Activated CD4-positive, CD25-positive, alpha-beta regulatory T cell (primary cell): ENCODE measurements around the gene MYOCD.

Experiments used
- DNase-seq, 4 experiments: peaks; one replicate each; lab custom pipeline; 2025; lab: John Stamatoyannopoulos, UW

Gene MYOCD

DNA sequence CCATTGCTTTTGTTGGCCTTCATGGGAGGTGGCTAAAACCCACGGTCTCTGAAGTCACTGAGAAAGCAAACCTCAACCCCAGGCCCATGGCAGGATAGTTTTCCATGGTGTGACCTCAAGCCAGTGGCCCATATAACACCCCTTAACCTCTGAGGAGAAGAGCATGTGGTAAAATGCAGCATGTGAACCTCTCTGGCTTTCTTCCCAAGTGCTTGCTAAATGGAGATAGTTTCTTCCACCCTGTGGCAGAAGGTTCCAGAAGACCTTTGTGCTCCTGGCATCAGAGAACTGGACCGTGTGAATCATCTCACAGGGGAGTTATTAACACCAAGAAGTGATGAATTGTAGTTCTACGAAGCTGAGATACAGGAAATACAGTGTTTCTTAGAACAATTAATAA lies 47.3 kb downstream of the MYOCD start:
- no peak for DNase-seq

DNA sequence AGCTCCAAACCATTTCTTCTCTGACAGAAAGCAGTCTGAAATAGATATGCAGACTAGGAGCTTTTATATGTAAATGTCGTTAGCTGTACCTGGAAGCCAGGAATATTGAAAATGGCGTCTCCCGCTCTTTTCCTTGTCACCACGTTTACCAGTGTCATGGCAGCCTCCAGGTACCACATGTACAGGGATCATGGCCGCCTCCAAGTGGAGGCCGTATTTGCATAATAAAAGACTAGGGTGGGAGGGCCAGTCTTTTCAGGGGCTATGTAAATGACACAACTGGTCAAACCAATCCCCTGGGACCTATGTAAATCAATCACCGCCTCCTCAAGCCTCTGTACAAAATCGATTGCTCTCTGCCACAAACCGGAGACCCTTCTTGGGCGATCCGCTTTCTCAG lies 54.3 kb downstream of the MYOCD start:
- no peak for DNase-seq

DNA sequence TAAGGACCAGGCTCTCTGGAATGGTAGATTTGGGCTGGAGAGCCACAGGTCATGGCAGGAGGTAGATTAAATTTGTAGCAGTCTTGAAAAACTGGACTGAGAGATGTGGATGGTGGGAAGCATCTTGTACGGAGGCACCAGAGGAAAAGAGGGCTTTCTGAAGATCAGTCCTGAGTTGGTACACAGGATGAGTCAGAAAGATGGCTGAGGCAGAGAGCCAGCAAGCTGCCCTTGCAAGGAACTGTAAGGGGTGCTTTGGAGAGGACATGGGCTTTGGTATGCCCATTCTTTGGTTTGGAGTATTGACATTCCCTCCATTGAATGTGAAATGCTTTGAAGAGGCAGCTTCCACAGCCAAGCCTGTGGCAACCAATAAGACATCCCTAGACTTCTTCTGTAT lies 55.9 kb downstream of the MYOCD start:
- no peak for DNase-seq

DNA sequence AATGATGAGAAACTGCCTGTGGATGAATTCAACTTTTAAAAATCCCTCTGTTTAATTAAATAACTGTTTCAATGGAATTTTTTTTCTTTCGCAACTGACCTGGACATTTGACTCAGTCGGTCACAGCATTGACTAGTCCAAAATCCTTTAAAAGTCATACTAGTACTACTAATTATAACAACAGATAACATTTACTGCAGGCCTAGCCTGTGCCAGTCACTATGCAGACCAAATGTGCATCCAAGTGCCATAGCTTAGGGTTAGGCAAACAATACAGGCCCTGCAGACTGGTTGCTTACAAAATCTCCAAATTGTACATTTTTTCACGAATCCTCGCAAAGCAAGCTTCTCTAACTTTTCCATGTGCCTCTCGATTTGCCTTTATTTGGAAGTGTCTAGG lies 56.6 kb downstream of the MYOCD start:
- no peak for DNase-seq

DNA sequence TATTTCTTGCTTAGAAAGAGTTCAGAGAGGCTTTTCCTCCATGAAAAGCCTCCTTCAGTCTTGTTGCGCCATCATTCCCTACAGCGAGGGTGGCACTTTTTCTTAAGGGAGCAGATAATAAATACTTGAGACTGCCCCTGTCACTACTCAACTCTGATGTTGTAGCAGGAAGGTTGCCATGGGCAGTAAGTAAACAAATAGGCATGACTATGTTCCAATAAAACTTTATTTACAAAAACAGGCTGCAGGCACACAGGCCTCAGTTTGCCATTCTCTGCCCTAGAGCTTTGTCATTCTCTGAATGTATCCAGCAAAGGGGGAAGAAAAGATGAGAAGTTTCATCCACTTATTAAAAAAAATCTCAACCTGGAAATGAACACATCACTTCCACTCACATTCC lies 60.4 kb downstream of the MYOCD start:
- DNase-seq = no peak

DNA sequence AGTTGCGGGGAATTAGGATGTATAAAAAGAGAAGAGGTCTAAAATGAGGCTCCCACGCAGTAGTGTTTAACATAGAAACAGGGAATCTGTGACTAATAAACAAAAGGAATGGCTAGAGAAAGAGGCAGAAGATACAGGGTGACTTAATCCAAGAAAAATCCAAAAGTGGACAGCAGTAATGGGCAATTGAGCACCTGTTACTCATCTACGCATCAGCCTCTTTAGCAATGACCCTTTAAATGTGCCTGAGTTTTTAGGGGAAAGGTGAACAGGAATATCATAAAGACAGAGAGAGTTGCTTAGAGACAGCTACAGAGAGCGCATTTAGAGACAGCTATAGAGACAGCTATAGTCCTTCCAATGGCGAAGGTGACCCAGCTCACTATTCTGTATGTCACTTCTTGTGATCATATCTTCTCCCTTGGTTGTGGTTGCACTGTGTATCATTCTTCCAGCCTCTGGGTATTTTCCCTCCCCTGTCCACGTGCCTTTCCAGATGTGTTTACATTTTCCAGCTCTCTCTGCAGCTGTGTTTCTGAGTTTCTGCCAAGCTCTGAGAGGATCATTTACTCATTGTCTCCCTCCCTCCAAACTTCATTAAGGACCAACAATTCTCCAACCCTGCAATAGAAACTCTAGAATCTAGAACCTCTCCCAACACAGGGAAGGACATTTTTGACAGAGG lies 61.5 kb downstream of the MYOCD start:
- no peak for DNase-seq

DNA sequence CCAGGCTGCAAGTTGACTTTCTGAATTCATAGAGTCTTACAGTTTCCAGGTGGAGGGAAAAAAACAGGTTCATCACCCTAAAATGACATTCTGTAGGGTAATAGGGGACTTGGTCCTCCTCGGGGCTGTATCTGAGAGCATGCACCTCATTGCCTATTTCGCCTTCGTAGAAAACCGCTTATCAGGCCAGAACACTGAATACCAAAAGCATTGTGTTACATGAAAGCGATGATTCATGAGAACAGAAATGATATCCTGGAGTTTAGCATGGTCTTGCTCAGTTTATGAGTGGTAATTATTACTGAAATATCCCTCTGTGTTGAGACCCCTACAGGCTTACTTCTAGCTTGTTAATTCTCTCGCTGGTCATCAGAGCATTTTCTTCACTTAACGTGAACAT lies 62.2 kb downstream of the MYOCD start:
- DNase-seq = no peak

DNA sequence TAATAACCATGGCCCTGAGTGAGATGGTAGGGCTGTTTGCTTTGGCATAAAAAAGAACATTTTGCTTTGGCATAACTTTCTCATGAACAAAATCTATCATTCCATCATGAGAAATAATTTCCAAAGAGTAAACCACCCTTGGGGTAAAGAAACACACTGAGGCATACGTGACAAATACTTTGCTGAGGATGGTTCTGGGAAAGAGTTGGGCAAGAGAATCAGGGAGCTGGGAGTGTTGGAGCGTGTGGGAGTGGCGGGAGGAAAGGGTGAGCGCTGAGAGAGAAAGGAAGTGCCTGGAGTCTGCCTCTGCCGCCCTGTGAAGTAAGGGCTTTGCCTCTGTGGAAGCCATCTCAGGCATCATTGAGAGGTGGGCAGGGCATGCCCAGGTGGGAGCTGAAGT lies 63.4 kb downstream of the MYOCD start:
- DNase-seq = no peak

DNA sequence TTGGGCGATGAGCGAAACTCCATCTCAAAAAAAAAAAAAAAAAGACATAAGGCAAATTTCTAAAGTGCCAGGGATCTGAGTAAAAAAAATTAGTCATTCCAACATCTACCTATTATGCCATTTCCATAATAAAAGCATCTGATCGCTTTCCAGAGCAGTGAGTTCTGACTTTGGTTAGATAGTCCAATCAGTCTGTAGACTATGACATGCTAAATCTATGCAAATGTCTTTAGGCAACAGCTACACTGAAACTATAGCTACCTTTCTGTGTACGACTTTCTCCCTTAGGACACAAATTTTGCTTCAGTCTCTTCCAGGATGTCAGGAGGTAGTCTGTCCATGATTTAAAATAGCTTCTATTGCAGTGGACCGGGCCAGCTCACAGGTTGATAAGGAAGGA lies 64.7 kb downstream of the MYOCD start:
- DNase-seq = no peak

DNA sequence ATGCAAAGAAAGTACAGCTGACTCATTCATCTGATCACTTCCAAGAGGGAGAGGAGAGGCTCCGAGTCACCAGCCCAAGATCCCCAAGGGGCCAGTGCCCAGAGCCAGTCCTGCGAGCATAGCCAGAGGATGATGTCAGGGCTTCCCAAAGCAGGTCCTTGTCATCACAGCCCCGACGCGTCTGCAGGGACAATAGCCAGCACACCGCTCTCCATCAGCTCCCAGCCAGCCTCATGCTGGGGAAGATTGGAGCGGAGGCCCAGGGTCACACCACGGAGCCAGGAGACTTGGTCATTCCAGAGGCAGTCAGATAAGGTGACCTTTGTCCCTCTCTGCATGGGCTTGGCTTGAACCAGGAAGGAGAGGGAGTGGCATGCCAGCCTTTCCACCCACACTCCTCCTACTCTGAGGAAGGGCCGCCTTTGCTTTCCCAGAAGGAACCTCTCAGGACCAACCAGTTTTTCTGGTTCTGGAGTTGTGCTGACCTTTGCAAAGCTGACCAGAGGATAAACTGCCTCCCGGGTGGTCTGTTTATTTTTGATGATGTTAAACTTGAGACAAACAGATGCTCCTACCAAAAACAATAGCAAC lies 65.3 kb downstream of the MYOCD start:
- no peak for DNase-seq

DNA sequence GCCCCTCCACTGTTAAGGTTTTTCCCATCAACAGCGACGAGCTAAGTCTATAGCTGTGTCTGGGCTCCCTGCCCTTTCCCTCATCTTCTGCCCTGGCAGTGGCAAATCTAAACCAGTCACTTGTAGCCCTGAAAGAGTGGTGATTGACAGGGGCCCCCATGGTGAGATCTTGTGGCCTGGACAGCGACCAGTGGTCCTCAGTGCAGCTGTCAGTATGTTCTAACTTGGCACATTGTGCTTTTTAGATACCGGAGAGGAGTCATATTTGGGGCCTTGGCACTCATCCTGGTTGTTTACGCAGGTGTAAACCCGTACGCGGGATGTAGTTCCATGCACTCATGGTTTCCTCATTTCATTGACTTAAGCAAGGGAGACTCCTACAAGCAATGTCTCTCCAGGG lies 66.1 kb downstream of the MYOCD start:
- no peak for DNase-seq

DNA sequence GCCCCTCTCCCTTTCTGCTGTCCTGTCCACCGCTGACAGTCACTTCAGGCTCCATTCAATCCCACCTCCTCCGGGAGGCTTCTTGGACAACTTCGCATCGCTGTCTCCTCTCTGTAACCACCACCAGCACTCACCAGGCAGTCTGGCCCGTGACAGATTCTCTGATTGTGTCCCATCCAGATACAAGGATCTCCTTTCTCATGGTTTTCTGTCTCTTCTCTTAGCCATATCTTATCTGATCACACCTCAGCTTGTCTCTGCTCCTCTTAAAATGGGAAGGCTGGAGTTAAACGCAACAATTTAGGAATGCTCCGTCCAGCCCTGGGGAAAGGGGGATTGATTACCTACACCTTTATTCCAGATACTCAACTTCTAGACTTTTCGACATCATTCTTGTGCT lies 66.7 kb downstream of the MYOCD start:
- no peak for DNase-seq

DNA sequence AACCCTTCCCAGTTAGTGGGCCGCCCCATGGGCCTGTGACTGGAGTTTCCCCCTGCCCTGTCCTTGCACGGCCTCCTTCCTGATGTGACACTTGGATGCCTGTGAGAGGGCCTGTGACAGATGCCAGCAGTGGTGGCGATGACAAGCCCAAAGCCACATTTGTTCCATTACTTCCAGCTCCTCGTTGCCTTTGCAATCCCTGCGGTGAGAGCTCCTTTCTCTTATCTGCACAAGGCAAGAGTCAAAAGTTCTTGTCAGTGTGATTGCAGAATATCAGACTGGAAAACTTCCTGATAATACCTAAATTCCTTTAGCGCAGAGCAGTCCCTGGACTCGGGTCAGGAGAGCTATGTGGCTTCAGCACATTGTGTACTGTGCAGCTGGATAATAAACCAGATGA lies 69.2 kb downstream of the MYOCD start:
- DNase-seq = no peak

DNA sequence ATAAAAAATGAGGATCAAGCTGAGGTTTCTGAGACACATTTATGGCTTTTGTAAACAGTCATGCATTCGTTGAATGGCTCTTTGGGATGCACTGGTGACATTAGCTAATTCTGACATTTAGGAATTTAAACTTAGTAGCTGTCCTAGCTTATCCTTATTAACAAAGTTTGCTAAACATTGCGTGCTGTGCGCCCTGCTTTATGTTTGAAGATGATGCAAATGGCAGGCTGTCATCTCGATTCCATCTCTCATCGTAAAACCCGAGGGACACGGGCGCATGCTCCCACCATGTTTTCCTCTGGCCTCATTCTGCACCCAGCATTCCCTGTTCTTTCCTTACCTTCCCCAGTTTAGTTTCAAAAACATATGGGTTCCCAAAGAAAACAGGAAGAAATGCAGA lies 69.8 kb downstream of the MYOCD start:
- no peak for DNase-seq

DNA sequence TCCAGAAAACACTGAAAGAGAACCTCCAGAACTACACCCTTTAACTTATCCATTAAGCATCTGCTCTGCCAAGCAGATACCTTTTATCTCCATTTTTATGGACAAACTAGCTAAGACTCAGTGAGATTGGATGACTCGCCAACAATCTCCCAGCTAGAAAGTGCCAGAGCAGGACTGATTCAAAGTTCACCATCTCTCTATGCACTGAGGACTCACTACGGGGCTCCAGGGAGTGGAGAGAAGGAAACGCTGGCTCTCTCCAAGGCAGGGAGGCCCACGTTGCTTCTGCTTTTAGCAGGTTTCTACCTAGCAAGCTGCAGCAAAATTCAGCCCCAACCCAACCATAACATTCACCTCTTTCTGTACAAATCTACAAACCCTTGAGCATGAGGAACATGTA lies 70.8 kb downstream of the MYOCD start:
- DNase-seq = no peak

DNA sequence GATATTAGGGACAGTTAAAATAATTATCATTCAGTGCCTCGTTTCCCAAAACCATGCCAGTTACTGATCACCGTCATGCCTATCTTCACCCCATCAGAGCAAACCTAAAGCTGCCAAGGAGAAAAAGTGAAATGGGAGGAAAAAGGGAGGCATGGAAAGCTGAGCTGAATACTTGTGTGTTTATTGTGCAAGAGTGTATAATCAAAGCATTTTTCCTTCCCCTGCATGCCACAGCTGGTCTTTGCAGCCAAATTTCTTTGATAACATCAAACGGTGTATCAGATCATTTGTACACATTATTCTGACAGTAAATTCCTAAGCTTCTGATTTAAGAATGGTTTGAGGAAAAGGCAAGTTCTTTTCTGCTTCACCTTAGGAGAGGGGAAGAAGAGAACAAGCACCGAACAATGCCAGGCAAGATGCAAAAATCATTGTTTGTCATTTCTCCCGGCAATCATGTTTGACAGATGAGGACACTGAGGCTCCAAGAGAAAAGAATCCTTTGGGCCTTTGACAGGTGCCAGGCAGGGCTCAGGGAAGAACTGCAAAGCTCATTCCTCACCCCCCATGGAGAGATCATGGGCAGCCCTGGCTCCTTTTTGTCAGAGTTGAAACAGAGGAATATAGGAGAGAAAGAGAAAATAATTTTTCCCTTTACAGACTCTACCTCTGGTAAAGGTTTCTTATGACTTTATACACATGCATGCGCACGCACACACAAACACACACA lies 72.2 kb downstream of the MYOCD start:
- no peak for DNase-seq

DNA sequence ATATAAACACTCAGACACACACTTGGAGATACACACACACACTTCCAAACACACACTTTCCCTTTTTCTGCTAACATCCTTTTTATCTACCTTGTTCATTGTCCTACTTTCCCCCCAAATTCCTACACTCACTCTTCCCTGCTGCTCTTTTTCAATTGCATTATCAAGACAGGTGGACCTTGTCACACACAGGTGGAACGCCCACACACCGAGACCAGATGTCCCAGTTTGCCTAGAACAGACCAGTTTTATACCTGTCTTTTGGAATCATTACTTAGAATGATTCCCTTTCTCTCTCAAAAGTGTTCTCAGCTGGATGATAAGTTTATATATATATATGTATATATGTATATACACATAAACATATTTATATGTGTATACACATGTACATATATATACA lies 72.9 kb downstream of the MYOCD start:
- DNase-seq = no peak

DNA sequence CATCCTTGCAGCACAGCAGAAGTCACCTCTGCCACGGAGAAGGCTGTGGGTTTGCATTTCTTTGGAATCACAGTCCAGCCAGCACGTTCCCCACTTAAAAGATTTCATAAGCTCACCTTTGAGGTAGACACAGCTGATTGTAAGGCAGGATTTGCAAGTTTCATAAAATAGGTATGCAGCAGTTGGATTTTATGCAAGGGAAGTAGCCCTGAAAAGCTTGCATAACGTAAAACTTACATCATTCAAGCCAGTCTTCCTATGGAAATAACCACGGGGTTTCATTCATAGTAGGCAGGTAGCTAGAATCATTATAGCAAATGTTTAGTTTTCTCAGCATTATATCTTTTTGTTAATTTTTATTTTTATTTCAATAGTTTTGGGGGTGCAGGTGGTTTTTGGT lies 73.8 kb downstream of the MYOCD start:
- DNase-seq = no peak

DNA sequence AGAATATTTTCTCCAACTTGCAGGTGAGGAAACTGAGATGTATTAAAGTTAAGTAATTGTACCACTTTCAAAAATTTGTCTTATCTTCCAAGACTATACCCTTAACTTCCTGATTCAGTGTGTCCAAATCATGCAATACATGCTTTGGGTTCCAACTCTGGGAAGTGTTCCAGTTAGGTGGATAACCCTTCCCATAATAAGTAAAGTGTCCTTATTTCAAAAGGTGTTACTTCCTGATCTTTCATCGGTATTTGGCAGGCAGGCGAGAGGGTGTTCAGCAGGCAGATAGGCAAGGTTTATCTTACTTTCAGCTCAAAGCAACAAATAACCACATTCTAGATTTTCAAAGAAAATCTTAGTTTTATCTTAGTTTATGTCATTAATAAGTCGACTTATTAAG lies 77.4 kb downstream of the MYOCD start:
- DNase-seq = no peak

DNA sequence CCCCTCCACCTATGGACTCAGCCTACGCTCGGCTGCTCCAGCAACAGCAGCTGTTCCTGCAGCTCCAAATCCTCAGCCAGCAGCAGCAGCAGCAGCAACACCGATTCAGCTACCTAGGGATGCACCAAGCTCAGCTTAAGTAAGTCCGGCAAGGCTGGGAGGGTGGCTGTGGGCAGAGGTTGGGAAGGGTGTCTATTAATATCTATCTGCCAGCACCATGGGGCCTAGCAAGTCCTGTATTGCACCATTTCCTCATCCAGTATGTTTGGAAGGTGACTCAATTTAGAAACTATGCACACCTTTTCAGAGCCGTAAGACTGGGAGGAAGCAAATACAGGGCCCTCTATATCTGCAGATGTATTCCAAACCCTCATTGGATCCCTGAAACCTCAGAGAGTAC lies 78.6 kb downstream of the MYOCD start:
- no peak for DNase-seq

DNA sequence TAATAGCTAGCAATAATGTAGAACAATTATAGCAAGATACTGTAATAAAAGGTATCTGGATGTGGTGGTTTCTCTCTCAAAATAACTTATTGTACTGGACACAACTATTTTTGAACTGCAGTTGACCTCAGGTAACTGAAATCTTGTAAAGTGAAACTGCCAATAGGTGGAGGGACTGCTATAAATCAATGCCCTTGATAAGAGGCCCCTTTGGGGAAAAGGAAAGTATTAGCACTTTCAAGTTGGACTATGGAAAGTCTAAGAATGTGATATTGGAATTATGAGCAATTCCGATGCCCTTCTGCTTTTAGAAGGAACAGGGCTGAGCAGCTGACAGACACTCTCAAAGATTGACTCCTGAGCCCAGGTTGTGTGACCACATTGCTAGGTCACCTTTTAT lies 79.1 kb downstream of the MYOCD start:
- DNase-seq = no peak

DNA sequence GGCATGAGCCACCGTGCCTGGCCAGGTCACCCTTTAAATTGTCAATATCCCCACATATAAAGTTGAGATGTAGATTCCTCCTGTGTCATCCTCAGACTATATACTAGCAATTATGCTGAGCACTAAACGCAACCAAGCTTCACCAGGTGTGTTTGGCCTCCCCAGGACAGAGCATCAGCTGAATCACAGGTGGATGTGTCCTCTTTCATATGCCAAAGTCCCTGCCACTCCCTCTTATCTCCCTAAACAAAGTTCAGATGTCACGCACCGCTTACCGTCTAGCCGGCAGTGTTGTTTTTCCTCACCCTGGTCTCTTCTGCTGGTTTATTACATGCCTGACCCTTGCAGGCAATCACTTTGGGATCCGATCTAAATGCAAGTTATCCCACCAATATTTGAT lies 79.8 kb downstream of the MYOCD start:
- DNase-seq = no peak

DNA sequence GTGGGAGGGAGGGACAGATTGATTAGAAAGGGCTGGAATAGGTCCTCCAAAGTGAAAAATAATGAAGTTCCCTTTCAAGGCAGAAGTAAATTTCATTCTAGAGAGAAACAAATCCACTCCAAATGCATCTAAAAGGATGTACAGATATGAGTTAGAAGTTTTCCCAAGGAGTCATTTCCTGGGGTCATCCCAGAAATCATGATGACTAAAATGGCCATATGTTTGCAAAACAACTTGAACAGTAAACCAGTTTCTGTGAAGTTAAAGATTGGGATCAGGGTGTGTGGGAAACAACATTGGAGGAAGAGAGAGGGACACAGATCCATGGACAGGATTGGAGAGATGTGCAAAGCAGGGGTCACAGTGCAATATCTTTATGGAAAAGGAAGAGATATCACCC lies 91.1 kb downstream of the MYOCD start:
- DNase-seq = no peak

DNA sequence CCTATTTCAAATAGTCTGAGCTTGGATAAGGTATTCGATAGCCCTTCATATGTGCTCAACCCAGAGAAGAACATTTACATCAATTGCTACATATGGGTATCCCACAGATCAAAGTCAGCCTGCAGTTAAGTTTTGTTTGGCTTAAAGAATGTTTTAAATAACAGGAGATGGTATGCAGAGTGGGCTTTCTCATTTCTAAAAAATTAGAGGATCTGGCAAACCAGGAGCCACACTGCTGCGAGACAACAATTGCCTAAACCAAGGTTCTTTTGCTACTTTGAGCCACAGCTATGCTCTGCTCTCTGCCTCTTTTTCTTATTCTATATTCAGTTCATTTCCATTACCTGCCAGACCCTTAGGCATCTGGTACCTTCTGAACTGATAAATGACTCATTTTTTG lies 93.4 kb downstream of the MYOCD start:
- DNase-seq = no peak
